ENCODE data around the gene CBLIF. TPM values are rescaled to one million over a fixed set of nuclear protein-coding genes. Genes with fewer than 3 reads are reported as not detected.
"Not testable (repeated sequence)": the region's sequence is repeated elsewhere in the genome, so short reads cannot be mapped to it uniquely, and the experiment has no call there.

The CBLIF gene
- total RNA-seq, 1 donor from 2014 or later, result not detected

DNA sequence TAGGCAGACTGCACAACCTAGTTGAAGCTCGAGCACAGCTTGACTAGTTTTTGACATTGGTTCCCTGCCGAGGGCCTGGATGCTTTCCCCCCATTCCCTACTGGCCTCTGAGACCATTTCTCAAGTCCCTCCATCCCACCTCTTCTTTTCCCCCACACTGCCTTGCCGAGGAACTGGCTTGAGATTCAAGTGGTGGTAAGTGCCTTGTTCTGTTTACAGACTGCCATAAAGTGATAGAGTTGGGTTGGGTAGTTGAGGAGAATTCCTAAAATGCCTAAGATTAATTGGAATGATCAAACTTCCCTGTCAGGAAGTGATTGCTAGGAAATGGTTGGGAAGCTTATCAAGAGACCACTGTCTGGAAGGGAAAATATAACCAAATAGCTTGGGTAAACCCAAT is 50.9 kb downstream of the CBLIF start:
- DNase-seq (ENCODE audit: low spot score), result no peak

DNA sequence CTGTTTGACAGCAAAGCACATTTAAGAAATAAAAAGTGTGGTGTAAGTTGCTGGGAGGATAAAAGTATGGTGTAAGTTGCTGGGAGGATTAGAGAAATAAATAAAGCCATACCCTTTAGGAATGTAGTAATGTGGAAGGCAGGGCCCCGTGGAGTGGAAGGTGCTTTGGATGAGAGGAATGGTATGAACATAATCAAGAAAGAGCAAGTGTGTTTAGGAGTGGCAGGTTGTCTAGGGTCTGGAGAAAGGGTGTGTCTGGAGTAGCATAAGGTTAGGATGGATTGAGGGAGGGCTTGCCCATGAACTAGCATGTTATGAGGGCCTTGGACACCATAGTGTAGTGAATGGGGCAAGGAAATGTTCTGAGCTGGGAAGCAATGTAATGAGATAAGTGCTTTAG is 52.8 kb downstream of the CBLIF start:
- DNase-seq (ENCODE audit: low spot score), result no peak

DNA sequence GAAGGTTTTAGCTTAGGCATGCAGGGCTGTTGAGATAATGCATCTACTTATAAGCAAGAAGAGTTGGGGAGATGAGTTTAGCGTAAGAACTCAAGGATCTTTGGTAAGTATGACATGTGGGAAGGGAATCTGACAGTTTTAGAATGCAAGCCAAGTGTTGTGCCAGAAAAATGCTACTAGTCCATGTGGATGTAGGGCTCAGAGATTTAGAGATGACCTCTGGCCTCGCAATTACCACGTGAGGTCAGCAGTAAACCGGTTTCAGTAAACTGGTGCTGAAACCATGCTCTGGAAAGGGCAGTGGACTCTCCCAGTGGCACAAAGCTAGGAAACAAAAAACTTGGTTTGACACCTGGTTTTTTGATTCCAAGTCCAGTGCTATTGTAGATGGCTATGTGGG is 53.7 kb downstream of the CBLIF start:
- DNase-seq (ENCODE audit: low spot score), result no peak

DNA sequence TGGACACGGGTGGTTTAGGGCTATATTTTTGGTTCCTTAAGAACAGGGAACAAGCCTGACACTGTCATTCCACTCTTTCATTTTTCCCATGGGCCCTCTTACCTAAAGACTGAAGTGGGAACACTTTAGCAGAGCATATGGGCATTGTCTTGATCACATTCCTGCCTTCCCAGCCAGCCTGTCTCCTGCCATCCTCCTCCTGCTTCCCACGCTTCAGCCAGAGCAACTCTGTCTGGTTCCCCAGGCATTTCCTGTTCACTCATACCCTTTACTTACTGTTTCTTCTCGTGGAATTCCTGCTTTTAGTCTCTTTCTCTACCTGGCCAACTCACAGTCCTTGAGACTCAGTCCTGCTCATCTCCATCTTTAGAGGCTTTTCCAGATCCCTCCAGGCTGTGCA is 57.5 kb downstream of the CBLIF start:
- no peak for DNase-seq (ENCODE audit: low spot score)

DNA sequence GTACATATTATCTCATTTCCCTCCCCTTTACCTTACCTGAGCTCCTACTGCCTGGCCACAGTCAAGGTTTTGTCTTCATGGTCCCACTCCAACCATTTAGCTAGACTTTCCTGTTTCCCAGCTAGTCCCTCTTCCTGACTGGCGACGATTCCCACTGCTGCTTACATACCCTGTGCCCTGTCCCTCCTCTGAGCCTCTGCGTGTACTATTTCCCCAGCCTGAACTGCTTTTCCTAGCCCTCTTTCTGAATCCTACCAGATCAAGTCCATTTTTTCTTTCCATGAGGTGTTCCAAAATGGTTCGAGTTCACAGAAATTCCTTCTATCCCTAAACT is 58.1 kb downstream of the CBLIF start:
- no peak for DNase-seq (ENCODE audit: low spot score)

DNA sequence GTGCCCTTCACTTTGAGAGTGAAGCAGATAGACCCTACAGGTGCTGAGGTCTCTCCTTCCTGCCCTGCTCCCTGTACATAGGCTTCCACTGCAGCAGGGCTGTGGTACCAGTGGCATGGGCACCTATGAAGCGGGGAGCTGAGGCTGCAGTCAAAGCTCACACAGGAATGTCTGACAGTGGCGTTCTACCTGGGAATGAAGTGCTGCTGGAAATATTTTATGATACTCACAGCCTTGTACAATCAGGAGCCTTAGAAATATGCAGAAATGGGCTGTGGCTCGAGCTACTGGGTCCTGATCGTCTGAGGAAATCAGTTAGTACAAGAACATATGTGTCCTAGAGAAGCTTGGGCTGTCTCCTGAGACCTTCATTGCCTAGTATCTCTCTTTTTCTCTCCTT is 59.5 kb downstream of the CBLIF start:
- no peak for DNase-seq (ENCODE audit: low spot score)

DNA sequence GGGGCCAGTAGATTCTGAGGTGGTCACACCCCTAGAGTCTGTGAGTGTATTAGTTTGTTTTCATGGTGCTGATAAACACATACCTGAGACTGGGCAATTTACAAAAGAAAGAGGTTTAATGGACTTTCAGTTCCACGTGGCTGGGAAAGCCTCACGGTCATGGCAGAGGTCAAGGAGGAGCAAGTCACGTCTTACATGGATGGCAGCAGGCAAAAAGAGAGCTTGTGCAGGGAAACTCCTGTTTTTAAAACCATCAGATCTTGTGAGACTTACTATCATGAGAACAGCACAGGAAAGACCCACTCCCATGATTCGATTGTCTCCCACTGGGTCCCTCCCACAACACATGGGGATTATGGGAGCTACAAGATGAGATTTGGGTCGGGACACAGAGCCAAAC is 60.9 kb downstream of the CBLIF start:
- not testable (repeated sequence) for DNase-seq (ENCODE audit: low spot score)

DNA sequence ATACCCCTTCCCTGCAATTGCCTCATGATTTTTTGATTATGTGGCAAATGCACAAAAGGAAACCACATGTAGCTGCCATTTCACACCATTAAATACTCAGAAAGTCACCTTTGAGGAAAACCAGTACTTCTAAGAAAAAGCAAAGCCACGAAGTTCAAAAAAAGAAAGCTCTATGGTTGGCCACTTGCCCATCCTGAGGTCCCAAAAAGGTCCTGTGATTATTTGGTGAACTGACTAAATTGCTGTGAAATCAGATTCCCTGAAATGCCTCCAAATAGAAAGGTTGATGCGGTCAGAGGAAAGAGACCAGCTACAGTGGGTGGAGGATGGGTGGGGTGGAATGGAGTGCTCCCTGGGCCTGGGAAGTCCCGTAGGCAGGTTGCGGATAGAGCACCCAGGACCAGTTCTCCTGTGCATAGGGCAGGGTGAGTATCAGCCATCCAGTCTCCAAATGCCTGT is 61.6 kb downstream of the CBLIF start:
- DNase-seq (ENCODE audit: low spot score), result no peak

DNA sequence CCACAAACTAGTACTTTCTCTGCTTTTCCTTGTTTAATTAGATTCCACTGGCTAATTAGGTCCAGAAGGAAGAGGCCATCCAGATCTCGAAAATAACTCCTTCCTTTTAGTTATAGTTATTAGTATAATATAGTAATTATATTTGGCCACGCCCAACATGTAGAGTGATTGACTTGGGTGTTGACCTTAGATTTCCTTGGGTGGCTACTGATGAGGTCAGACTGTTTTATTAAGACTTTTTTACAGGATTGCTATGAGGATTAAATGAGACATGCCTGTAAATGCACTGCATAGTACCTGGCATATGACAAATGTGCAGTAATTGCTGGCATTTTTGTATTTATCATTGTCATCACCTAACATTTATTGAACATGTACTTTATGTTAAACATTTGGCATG is 63.2 kb downstream of the CBLIF start:
- DNase-seq (ENCODE audit: low spot score), result no peak

DNA sequence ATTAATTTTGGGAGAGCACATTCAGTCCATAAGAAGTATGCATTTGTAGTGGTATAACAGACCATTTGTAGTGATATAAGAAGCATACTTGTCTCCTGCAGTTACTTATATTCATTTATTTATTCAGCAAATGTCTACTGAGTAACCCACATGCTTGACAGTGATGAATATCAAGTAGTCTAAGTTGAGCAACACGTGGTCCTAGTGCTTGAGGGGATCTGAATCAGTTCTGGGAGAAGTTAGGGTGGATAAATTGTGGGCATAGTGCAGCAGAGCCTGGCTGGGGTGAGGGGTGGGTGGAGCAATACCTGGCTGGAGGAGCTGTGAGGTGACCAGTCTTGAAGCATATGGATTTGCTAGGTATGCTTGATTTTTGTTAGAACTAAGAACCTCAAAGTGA is 65.8 kb downstream of the CBLIF start:
- no peak for DNase-seq (ENCODE audit: low spot score)

Other genes with a start within 250 kb of the CBLIF start
- 63.4 TPM for gene OSBP, start 229.7 kb downstream of the CBLIF start, total RNA-seq
- gene PATL1, start 176.5 kb downstream of the CBLIF start, total RNA-seq, result 28.6 TPM
- not detected for gene OR10V1, start 131.7 kb downstream of the CBLIF start, total RNA-seq
- gene STX3, start 90.1 kb downstream of the CBLIF start, total RNA-seq, result 82.7 TPM
- 34.7 TPM for gene MRPL16, start 34.7 kb downstream of the CBLIF start, total RNA-seq
- 39.4 TPM for gene TCN1, start 21.0 kb upstream of the CBLIF start, total RNA-seq
- not detected for gene OOSP3, start 33.3 kb upstream of the CBLIF start, total RNA-seq
- not detected for gene OOSP1, start 92.9 kb upstream of the CBLIF start, total RNA-seq
- not detected for gene OOSP4A, start 118.5 kb upstream of the CBLIF start, total RNA-seq
- not detected for gene OOSP4B, start 171.7 kb upstream of the CBLIF start, total RNA-seq
- gene OOSP2, start 194.9 kb upstream of the CBLIF start, total RNA-seq, result not detected
- gene MS4A3, start 211.2 kb upstream of the CBLIF start, total RNA-seq, result 0.40 TPM
- 11.2 TPM for gene MS4A2, start 243.2 kb upstream of the CBLIF start, total RNA-seq